HepG2 (cell line): Measurements from ENCODE around the gene SPATA33. TPM values are rescaled to one million over a fixed set of nuclear protein-coding genes. Genes with fewer than 3 reads are reported as not detected.
A peak's percentile ranks its signal among the peaks of the same experiment; 100 is the strongest.

ENCODE experiments used
- EZH2 ChIP-seq: conservative IDR thresholded peaks from 2 replicates; pipeline ENCODE4 v1.6.1; 2012; ENCODE audit warnings: mild to moderate bottlenecking, low read depth, low read length, moderate library complexity
- HOMEZ ChIP-seq: IDR thresholded peaks from 2 replicates; pipeline ENCODE4 v1.6.1; 2016; ENCODE audit warnings: low read depth
- MLX ChIP-seq: IDR thresholded peaks from 2 replicates; pipeline ENCODE4 v1.6.1; 2016
- MTA3 ChIP-seq: sonication (generic); formaldehyde crosslinking; IDR thresholded peaks from 2 replicates; pipeline ENCODE4 v1.4.0; 2020; ENCODE audit warnings: missing genetic modification reagents
- PRDM10 ChIP-seq: sonication (generic); formaldehyde crosslinking; IDR thresholded peaks from 2 replicates; pipeline ENCODE4 v1.4.0; 2020; ENCODE audit warnings: low read depth, missing genetic modification reagents
- SNRNP70 ChIP-seq: fragments of 200-400 bp; formaldehyde crosslinking; IDR thresholded peaks from 2 replicates; pipeline ENCODE4 v1.6.1; 2017; ENCODE audit warnings: mild to moderate bottlenecking, low read depth, low read length, moderate library complexity
- SP140L ChIP-seq: sonication (generic); formaldehyde crosslinking; IDR thresholded peaks from 2 replicates; pipeline ENCODE4 v1.4.0; 2020; ENCODE audit warnings: missing genetic modification reagents, borderline replicate concordance
- SYNCRIP ChIP-seq: fragments of 200-400 bp; formaldehyde crosslinking; IDR thresholded peaks from 2 replicates; pipeline ENCODE4 v1.6.1; 2018; ENCODE audit warnings: mild to moderate bottlenecking, low read depth, low read length; ENCODE audit not compliant: insufficient read depth
- ZBTB10 ChIP-seq: sonication (generic); formaldehyde crosslinking; IDR thresholded peaks from 2 replicates; pipeline ENCODE4 v1.4.0; 2020; ENCODE audit warnings: missing genetic modification reagents, borderline replicate concordance
- ZNF124 ChIP-seq: sonication (generic); formaldehyde crosslinking; IDR thresholded peaks from 2 replicates; pipeline ENCODE4 v1.4.0; 2020; ENCODE audit warnings: missing genetic modification reagents
- ZNF354B ChIP-seq: sonication (generic); formaldehyde crosslinking; IDR thresholded peaks from 2 replicates; pipeline ENCODE4 v1.8.0; 2022; ENCODE audit warnings: mild to moderate bottlenecking, missing genetic modification reagents
- ZNF382 ChIP-seq: sonication (generic); formaldehyde crosslinking; IDR thresholded peaks from 2 replicates; pipeline ENCODE4 v1.5.0; 2020; ENCODE audit warnings: missing genetic modification reagents, mild to moderate bottlenecking, borderline replicate concordance
- ZNF652 ChIP-seq: IDR thresholded peaks from 2 replicates; pipeline ENCODE4 v1.6.1; 2016; ENCODE audit warnings: low read depth, borderline replicate concordance
- ZSCAN22 ChIP-seq: sonication (generic); formaldehyde crosslinking; IDR thresholded peaks from 2 replicates; pipeline ENCODE4 v1.4.0; 2020; ENCODE audit warnings: mild to moderate bottlenecking, missing genetic modification reagents
- polyA plus RNA-seq, 8 experiments: library from polyadenylated mRNA; depleted of rRNA in 3 of 8; stranded (reverse) in 7 of 8; unstranded in 1 of 8; fragments of >200 nt; fragmentation: Illumina TruSeq in 4 of 8; extraction: Trizol in 4 of 8; gene quantifications; 2 replicates each; pipeline versions ENCODE4 v1.2.1 to v1.2.3, GENCODE V29; 2011 to 2016; ENCODE audit warnings: low read depth in 4 of 8, missing spikeins in 1 of 8, mixed read lengths in 1 of 8; ENCODE audit not compliant: insufficient read depth in 1 of 8
- total RNA-seq, 5 experiments: library from RNA; depleted of rRNA; stranded (reverse); fragments of >200 nt; fragmentation: Illumina TruSeq; extraction: Trizol; gene quantifications; 2 replicates each; pipeline ENCODE4 v1.2.3, GENCODE V29; 2016; ENCODE audit warnings: low read depth in 1 of 5
- TF ChIP-seq, protein P1 (sequence below): sonication (generic); formaldehyde crosslinking; IDR thresholded peaks from 2 replicates; pipeline ENCODE4 v1.5.1; 2020; ENCODE audit warnings: mild to moderate bottlenecking, missing genetic modification reagents

The SPATA33 gene
- total and polyA plus RNA-seq, 2 of the 13 experiments (the other 11 are each of a cell fraction or from before 2014, with no cell fraction given): 5.7 to 11.0 TPM

GRCh38 chr16:89701425-89702406 is 44.1 kb downstream of the SPATA33 start, which contains the start of gene SPATA2L (continued):
- TF ChIP-seq, protein P1, sequence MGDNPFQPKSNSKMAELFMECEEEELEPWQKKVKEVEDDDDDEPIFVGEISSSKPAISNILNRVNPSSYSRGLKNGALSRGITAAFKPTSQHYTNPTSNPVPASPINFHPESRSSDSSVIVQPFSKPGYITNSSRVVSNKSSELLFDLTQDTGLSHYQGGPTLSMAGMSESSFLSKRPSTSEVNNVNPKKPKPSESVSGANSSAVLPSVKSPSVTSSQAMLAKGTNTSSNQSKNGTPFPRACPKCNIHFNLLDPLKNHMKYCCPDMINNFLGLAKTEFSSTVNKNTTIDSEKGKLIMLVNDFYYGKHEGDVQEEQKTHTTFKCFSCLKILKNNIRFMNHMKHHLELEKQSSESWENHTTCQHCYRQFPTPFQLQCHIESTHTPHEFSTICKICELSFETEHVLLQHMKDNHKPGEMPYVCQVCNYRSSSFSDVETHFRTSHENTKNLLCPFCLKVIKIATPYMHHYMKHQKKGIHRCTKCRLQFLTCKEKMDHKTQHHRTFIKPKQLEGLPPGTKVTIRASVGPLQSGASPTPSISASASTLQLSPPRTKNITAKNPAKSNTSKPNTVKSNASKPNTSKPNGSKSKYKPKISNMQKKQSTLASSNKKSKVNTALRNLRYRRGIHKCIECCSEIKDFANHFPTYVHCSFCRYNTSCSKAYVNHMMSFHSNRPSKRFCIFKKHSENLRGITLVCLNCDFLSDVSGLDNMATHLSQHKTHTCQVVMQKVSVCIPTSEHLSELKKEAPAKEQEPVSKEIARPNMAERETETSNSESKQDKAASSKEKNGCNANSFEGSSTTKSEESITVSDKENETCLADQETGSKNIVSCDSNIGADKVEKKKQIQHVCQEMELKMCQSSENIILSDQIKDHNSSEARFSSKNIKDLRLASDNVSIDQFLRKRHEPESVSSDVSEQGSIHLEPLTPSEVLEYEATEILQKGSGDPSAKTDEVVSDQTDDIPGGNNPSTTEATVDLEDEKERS: no peak
- TF ChIP-seq EZH2: no peak
- TF ChIP-seq ZNF382 (CRISPR knock-in tag): no peak
- TF ChIP-seq MLX (CRISPR knock-in tag): no peak
- TF ChIP-seq MTA3: no peak
- TF ChIP-seq ZBTB10 (CRISPR knock-in tag): 0 out of 2 replicates have a peak, but pooled peaks have one; percentile 44
- TF ChIP-seq SNRNP70: no peak
- TF ChIP-seq HOMEZ (CRISPR knock-in tag): no peak
- TF ChIP-seq ZNF124 (CRISPR knock-in tag): peak; percentile 50; the same call in 1 of the 2 replicates
- no peak for TF ChIP-seq SYNCRIP
- TF ChIP-seq ZSCAN22: no peak
- TF ChIP-seq ZNF652 (CRISPR knock-in tag): no peak
- TF ChIP-seq SP140L (CRISPR knock-in tag): no peak
- TF ChIP-seq ZNF354B: no peak
- TF ChIP-seq PRDM10 (CRISPR knock-in tag): no peak
